Peyer's patch (tissue), 4 donors: ENCODE data around the gene CAV3.

Experiments
- POLR2A ChIP-seq, 2 donors: fragments of 450-650 bp; IDR thresholded peaks; one replicate each; pipeline ENCODE4 v1.5.1; 2017; ENCODE audit warnings: antibody characterized with exemption in 2 of 2, mild to moderate bottlenecking in 2 of 2, moderate library complexity in 2 of 2
- TF ChIP-seq, protein P1 (sequence below), 6 experiments: fragments of 450-650 bp in 4 of 6; fragments of 200-600 bp in 2 of 6; sonication (generic) in 1 of 6; IDR thresholded peaks; one replicate each; pipeline ENCODE4 v1.5.1; 2017 to 2019; ENCODE audit warnings: antibody characterized with exemption in 6 of 6, mild to moderate bottlenecking in 3 of 6, moderate library complexity in 1 of 6

- TF ChIP-seq, protein P1, sequence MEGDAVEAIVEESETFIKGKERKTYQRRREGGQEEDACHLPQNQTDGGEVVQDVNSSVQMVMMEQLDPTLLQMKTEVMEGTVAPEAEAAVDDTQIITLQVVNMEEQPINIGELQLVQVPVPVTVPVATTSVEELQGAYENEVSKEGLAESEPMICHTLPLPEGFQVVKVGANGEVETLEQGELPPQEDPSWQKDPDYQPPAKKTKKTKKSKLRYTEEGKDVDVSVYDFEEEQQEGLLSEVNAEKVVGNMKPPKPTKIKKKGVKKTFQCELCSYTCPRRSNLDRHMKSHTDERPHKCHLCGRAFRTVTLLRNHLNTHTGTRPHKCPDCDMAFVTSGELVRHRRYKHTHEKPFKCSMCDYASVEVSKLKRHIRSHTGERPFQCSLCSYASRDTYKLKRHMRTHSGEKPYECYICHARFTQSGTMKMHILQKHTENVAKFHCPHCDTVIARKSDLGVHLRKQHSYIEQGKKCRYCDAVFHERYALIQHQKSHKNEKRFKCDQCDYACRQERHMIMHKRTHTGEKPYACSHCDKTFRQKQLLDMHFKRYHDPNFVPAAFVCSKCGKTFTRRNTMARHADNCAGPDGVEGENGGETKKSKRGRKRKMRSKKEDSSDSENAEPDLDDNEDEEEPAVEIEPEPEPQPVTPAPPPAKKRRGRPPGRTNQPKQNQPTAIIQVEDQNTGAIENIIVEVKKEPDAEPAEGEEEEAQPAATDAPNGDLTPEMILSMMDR (IDR thresholded peaks at IDR 0.05): no peak
- no peak for TF ChIP-seq POLR2A (IDR thresholded peaks at IDR 0.05)
Measured at GRCh38 chr3:8737301-8737700, 3.7 kb downstream of the CAV3 start.
